Esophagus muscularis mucosa (tissue), 4 donors: ENCODE measurements around the gene BTNL2.

Experiments
- CTCF ChIP-seq, 3 experiments: fragments of 200-600 bp in 2 of 3; fragments of 450-650 bp in 1 of 3; sonication (generic) in 2 of 3; IDR thresholded peaks; one replicate each; pipeline ENCODE4 v1.5.1; 2017 to 2019; ENCODE audit warnings: antibody characterized with exemption in 3 of 3, mild to moderate bottlenecking in 2 of 3, moderate library complexity in 1 of 3
- EP300 ChIP-seq: sonication (generic); formaldehyde crosslinking; IDR thresholded peaks from one replicate; pipeline ENCODE4 v1.6.1; 2017; ENCODE audit warnings: antibody characterized with exemption
- POLR2A ChIP-seq: fragments of 450-650 bp; IDR thresholded peaks from one replicate; pipeline ENCODE4 v1.6.1; 2017; ENCODE audit warnings: antibody characterized with exemption, moderate library complexity, mild to moderate bottlenecking, low read depth
- POLR2AphosphoS5 ChIP-seq, 2 donors: sonication (generic); formaldehyde crosslinking; IDR thresholded peaks; one replicate each; pipeline ENCODE4 v1.6.1; 2017; ENCODE audit warnings: antibody characterized with exemption in 2 of 2

- no peak for TF ChIP-seq CTCF (IDR thresholded peaks at IDR 0.05)
- TF ChIP-seq POLR2AphosphoS5 (IDR thresholded peaks at IDR 0.05) = no peak
- TF ChIP-seq POLR2A = no peak
- no peak for TF ChIP-seq EP300
Observed at GRCh38 chr6:32375739-32376529, 31.0 kb downstream of the BTNL2 start.
